ENCODE measurements around the gene TSPAN18. TPM values are rescaled to one million over a fixed set of nuclear protein-coding genes. Genes with fewer than 3 reads are reported as not detected.

Gene TSPAN18
- total RNA-seq, 1 donor from 2014 or later = 5.2 TPM

DNA sequence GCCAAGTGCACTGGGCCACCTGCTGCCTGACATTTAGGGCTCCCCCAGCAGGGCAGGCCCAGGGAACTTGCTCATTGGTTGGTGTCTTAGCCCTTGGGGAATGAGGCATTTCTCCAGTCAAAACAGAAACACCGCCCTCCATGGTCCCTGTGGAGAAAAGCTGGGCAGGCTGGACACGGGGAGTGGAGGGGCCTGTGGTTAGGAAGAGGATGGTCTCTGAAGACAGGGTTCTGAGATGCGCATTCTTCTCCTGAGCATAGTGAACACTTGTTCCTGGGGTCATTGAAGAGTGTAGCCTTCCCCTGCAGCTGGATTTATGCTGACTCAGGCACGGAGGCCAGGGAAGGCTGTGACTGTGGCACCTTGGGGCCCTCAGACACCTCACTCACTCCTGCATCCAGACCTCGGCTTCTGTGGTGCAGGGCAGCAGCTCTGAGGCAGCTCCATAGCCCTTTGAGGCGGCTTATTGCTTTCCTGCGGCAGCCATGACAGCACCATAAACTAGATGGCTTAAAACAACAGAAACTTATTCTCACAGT lies 8.2 kb downstream of the TSPAN18 start:
- Histone ChIP-seq H3K27me3 (ENCODE audit: control insufficient read depth, insufficient read depth, low read length) (peaks cover 12% of the 10 kb centered on the region), H3K4me3 (ENCODE audit: low read depth, low read length) (no peak overlapping the region), H3K36me3 (ENCODE audit: control insufficient read depth, insufficient read depth, low read length) (no peaks in the 10 kb centered on the region)
- DNase-seq (ENCODE audit: low read depth) = no peak
- TF ChIP-seq CTCF (IDR thresholded peaks at IDR 0.05; ENCODE audit: insufficient read depth, low read length, poor library complexity, severe bottlenecking) = no peak

- Histone ChIP-seq H3K4me3 (ENCODE audit: low read depth, low read length) (no peak overlapping the region), H3K36me3 (ENCODE audit: control insufficient read depth, insufficient read depth, low read length) (no peaks in the 10 kb centered on the region), H3K27me3 (ENCODE audit: control insufficient read depth, insufficient read depth, low read length) (peaks cover 10% of the 10 kb centered on the region)
- no peak for DNase-seq (ENCODE audit: low read depth)
- TF ChIP-seq CTCF (IDR thresholded peaks at IDR 0.05; ENCODE audit: insufficient read depth, low read length, poor library complexity, severe bottlenecking) = no peak
Measured at GRCh38 chr11:44736791-44737190, 10.0 kb downstream of the TSPAN18 start.

DNA sequence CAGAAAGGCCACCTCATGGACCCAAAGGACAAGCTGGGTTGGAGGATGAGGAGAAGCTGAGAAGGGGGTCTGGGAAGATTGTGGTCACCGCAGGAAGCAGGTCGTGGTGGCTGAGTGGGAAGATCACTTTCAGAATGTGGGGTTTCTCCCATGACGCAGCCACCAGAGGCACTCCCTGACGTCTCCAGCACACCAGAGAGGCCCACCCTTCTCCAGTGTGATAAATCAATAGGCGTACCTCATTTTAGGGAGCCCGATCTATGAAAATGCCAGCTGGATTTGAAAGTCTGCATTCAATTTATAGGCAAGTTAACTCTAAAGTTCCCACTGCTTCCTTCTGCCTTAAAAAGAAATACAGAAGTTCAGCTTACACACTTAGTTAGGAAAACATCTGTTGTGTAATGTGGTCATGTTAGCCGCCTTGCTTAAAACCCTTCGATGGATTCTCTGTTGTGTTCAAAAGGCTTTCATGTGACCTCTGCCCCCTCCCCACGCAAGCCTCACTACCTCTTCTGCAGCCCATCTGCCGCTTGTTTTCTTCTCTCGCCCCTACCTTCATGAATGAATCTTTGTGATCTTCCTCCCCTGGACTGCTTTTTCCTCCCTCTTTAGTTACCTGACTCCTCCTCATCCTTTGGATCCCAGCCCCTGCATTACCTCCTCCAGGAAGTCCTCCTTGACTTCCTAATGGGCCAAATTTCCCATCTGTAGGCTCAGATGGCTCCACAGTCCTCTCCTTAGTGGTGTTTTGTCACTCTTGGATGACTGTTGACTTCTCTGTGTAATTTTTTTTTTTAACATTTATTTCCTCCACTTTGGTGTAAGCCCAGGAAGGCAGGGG lies 10.7 kb downstream of the TSPAN18 start:
- H3K27me3 ChIP-seq (ENCODE audit: control insufficient read depth, insufficient read depth, low read length) = peaks cover 10% of the 10 kb centered on the region
- H3K36me3 ChIP-seq (ENCODE audit: control insufficient read depth, insufficient read depth, low read length) = no peaks in the 10 kb centered on the region
- TF ChIP-seq CTCF (IDR thresholded peaks at IDR 0.05; ENCODE audit: insufficient read depth, low read length, poor library complexity, severe bottlenecking) = no peak
- H3K4me3 ChIP-seq (ENCODE audit: low read depth, low read length) = no peak overlapping the region
- DNase-seq (ENCODE audit: low read depth) = no peak

GRCh38 chr11:44738791-44739190 lies 12.0 kb downstream of the TSPAN18 start:
- H3K27me3 ChIP-seq (ENCODE audit: control insufficient read depth, insufficient read depth, low read length) = peaks cover 10% of the 10 kb centered on the region
- TF ChIP-seq CTCF (IDR thresholded peaks at IDR 0.05; ENCODE audit: insufficient read depth, low read length, poor library complexity, severe bottlenecking) = no peak

GRCh38 chr11:44740967-44741366 lies 14.2 kb downstream of the TSPAN18 start:
- DNase-seq (ENCODE audit: low read depth) = no peak
- no peak overlapping the region for H3K4me3 ChIP-seq (ENCODE audit: low read depth, low read length)
- no peaks in the 10 kb centered on the region for H3K36me3 ChIP-seq (ENCODE audit: control insufficient read depth, insufficient read depth, low read length)
- peaks cover 10% of the 10 kb centered on the region for H3K27me3 ChIP-seq (ENCODE audit: control insufficient read depth, insufficient read depth, low read length)
- TF ChIP-seq CTCF (IDR thresholded peaks at IDR 0.05; ENCODE audit: insufficient read depth, low read length, poor library complexity, severe bottlenecking) = no peak

More at GRCh38 chr11:44738791-44739190, 12.0 kb downstream of the TSPAN18 start:
- no peak for DNase-seq (ENCODE audit: low read depth)
- Histone ChIP-seq H3K4me3 (ENCODE audit: low read depth, low read length) (no peak overlapping the region), H3K36me3 (ENCODE audit: control insufficient read depth, insufficient read depth, low read length) (no peaks in the 10 kb centered on the region)

Data from kidney epithelial cell (primary cell).